Esophagus muscularis mucosa (tissue), 4 donors: Measurements from ENCODE around the gene IGSF21. TPM values are rescaled to one million over a fixed set of nuclear protein-coding genes. Genes with fewer than 3 reads are reported as not detected.

ENCODE experiments used
- DNase-seq: peaks from one replicate; pipeline ENCODE4 v3.0.0-alpha.2; 2017; ENCODE audit errors: extremely low spot score
- H3K27ac ChIP-seq, 4 donors: fragments of 200-600 bp; sonication (generic); replicated peaks in 1 of 4; 1 replicate in 3 of 4; 2 replicates in 1 of 4; pipeline ENCODE4 v1.5.1; 2016 to 2019; ENCODE audit warnings: mild to moderate bottlenecking in 1 of 4
- H3K27me3 ChIP-seq, 4 donors: fragments of 200-600 bp; sonication (generic); one replicate each; pipeline versions ENCODE4 v1.5.1 to v1.6.0; 2016 to 2019
- H3K36me3 ChIP-seq, 4 donors: fragments of 200-600 bp; sonication (generic); one replicate each; pipeline ENCODE4 v1.5.1; 2016 to 2019
- H3K4me1 ChIP-seq, 4 donors: fragments of 200-600 bp; sonication (generic); one replicate each; pipeline ENCODE4 v1.5.1; 2016 to 2019
- H3K4me3 ChIP-seq, 4 donors: fragments of 200-600 bp; sonication (generic); 1 replicate in 2 of 4; 2 replicates in 2 of 4; pipeline ENCODE4 v1.5.1; 2016 to 2019; ENCODE audit warnings: mild to moderate bottlenecking in 4 of 4, moderate library complexity in 1 of 4
- H3K9me3 ChIP-seq, 4 donors: fragments of 200-600 bp; sonication (generic); 1 replicate in 3 of 4; 2 replicates in 1 of 4; pipeline ENCODE4 v1.5.1; 2016 to 2019
- CTCF ChIP-seq, 3 experiments: fragments of 200-600 bp in 2 of 3; fragments of 450-650 bp in 1 of 3; sonication (generic) in 2 of 3; IDR thresholded peaks; one replicate each; pipeline ENCODE4 v1.5.1; 2017 to 2019; ENCODE audit warnings: antibody characterized with exemption in 3 of 3, mild to moderate bottlenecking in 2 of 3, moderate library complexity in 1 of 3
- EP300 ChIP-seq: sonication (generic); formaldehyde crosslinking; IDR thresholded peaks from one replicate; pipeline ENCODE4 v1.6.1; 2017; ENCODE audit warnings: antibody characterized with exemption
- POLR2A ChIP-seq: fragments of 450-650 bp; IDR thresholded peaks from one replicate; pipeline ENCODE4 v1.6.1; 2017; ENCODE audit warnings: antibody characterized with exemption, moderate library complexity, mild to moderate bottlenecking, low read depth
- POLR2AphosphoS5 ChIP-seq, 2 donors: sonication (generic); formaldehyde crosslinking; IDR thresholded peaks; one replicate each; pipeline ENCODE4 v1.6.1; 2017; ENCODE audit warnings: antibody characterized with exemption in 2 of 2
- WGBS: methylation state at CpG from one replicate; pipeline ENCODE4 v1.1.5; 2018; 5-methylcytosine and 5-hydroxymethylcytosine counted together
- intact Hi-C: fragments of 100-400 bp; cut with DNase I; formaldehyde crosslinking; loops from one replicate; pipeline ENCODE4 v1.15.1; 2023
- total RNA-seq, 4 donors: library from RNA; depleted of rRNA; stranded (reverse); fragments of >200 nt; gene quantifications; one replicate each; pipeline versions ENCODE4 v1.1.0 to v1.2.1, GENCODE V29; 2016

IGSF21 gene
- total RNA-seq, 4 donors from 2014 or later, result 1.1 to 2.7 (median 1.2) TPM

DNA sequence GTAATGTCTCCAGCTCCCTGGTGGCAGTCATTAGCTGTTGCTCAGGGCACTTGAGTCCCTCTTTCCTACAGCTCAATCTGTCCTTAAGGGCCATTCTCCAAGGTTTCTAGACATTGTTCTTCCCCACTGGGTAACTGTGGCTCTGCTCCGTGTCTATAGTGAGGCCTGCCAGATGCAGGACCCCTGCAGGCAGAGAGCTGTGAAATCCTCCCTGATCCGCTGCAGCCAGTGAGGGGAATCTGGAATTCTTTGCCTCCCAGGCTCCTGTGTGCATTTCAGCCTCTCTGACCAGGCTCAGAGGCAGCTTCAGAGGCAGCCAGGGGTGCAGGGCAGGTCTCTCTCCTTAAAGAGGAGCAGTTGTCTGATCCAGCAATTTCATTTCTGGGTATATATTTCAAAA, 14.4 kb upstream of the IGSF21 start:
- Histone ChIP-seq H3K27ac (no peak overlapping the region), H3K4me1 (no peaks in the 10 kb centered on the region), H3K9me3 (no peaks in the 10 kb centered on the region), H3K36me3 (no peaks in the 10 kb centered on the region), H3K4me3 (no peak overlapping the region), H3K27me3 (peaks cover 0 to 88% (median 1%) of the 10 kb centered on the region in 4 donors)
- 53% methylated on average over 2 of the region's 2 CpGs for WGBS
- intact Hi-C loops, result no loop called here
- DNase-seq, result no peak
- no peak for TF ChIP-seq POLR2A
- no peak for TF ChIP-seq CTCF (IDR thresholded peaks at IDR 0.05)
- no peak for TF ChIP-seq POLR2AphosphoS5 (IDR thresholded peaks at IDR 0.05)
- TF ChIP-seq EP300, result no peak

DNA sequence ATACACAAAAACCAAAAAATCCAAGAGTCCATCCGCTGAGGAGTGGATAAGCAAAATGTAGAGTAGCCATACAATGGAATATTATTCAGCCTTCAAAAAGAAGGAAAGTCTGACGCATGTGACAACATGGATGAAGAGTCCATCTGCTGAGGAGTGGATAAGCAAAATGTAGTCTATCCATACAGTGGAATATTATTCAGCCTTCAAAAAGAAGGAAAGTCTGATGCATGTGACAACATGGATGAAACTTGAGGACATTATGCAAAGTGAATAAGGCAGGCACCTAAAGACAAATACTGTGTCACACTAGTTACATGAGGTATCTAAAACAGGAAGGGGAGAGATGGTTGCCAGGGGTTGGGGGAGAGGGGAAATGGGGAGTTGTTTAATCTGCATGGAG, 14.0 kb upstream of the IGSF21 start:
- WGBS, result 98% methylated on average over 2 of the region's 2 CpGs
- peaks cover 0 to 89% (median 0%) of the 10 kb centered on the region in 4 donors for H3K27me3 ChIP-seq
- no peak overlapping the region for H3K27ac ChIP-seq
- H3K36me3 ChIP-seq, result no peaks in the 10 kb centered on the region
- DNase-seq, result no peak
- H3K4me1 ChIP-seq, result no peaks in the 10 kb centered on the region
- TF ChIP-seq EP300, result no peak
- TF ChIP-seq CTCF (IDR thresholded peaks at IDR 0.05), result no peak
- TF ChIP-seq POLR2AphosphoS5 (IDR thresholded peaks at IDR 0.05), result no peak
- TF ChIP-seq POLR2A, result no peak
- no peak overlapping the region for H3K4me3 ChIP-seq
- intact Hi-C loops, result no loop called here
- H3K9me3 ChIP-seq, result no peaks in the 10 kb centered on the region

DNA sequence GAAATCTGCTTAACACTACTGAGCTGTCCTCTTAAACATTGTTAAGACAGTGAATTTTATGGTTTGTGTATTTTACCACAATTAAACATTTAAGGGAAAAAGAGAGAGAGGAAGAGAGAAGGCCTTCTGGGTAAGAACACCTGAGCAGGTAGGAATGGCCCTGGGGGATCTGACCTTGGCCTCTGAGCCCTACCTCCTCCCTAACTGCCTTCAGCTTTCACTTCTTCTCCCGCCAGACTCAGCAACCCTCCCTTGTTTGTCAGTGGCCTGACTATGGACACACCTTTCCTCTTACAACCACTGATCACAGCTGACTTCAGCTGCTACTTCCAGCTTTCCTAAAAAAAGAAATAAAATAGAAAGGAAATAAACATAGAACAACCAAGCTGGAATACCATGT, 13.5 kb upstream of the IGSF21 start:
- Histone ChIP-seq H3K9me3 (no peaks in the 10 kb centered on the region), H3K27ac (no peak overlapping the region), H3K27me3 (peaks cover 0 to 89% (median 0%) of the 10 kb centered on the region in 4 donors), H3K4me1 (no peaks in the 10 kb centered on the region), H3K36me3 (no peaks in the 10 kb centered on the region), H3K4me3 (no peak overlapping the region)
- DNase-seq, result no peak
- TF ChIP-seq POLR2AphosphoS5 (IDR thresholded peaks at IDR 0.05), result no peak
- TF ChIP-seq EP300, result no peak
- TF ChIP-seq CTCF (IDR thresholded peaks at IDR 0.05), result no peak
- TF ChIP-seq POLR2A, result no peak
- intact Hi-C loops, result no loop called here
- WGBS, result 65% methylated on average over 1 of the region's 1 CpG

- H3K27me3 ChIP-seq, result peaks cover 0 to 79% (median 0%) of the 10 kb centered on the region in 4 donors
- DNase-seq, result no peak
- intact Hi-C loops, result no loop called here
Observed at GRCh38 chr1:18097206-18097605, 10.4 kb upstream of the IGSF21 start.

More at GRCh38 chr1:18097206-18097605, 10.4 kb upstream of the IGSF21 start:
- H3K27ac ChIP-seq, result no peak overlapping the region
- peaks cover 0 to 5% (median 4%) of the 10 kb centered on the region in 4 donors for H3K4me1 ChIP-seq
- H3K9me3 ChIP-seq, result no peaks in the 10 kb centered on the region
- TF ChIP-seq POLR2AphosphoS5 (IDR thresholded peaks at IDR 0.05) (no peak), POLR2A (no peak), CTCF (IDR thresholded peaks at IDR 0.05) (no peak), EP300 (no peak)
- H3K4me3 ChIP-seq, result no peak overlapping the region
- no peaks in the 10 kb centered on the region for H3K36me3 ChIP-seq
